GM06990 (cell line): ENCODE measurements around the gene TIGIT.

Experiments used
- DNase-seq: peaks from one replicate; pipeline ENCODE4 v3.0.0-alpha.2; 2011; ENCODE audit not compliant: insufficient read length; ENCODE audit errors: extremely low read depth
- H3K27me3 ChIP-seq: replicated peaks from 2 replicates; pipeline ENCODE4 v1.6.0; 2011; ENCODE audit warnings: low read length; ENCODE audit not compliant: control insufficient read depth, insufficient read depth
- H3K36me3 ChIP-seq: 2 replicates; pipeline ENCODE4 v1.5.1; 2011; ENCODE audit warnings: low read length; ENCODE audit not compliant: control insufficient read depth, insufficient read depth
- H3K4me3 ChIP-seq: replicated peaks from 2 replicates; pipeline ENCODE4 v1.5.1; 2011; ENCODE audit warnings: low read depth, mild to moderate bottlenecking, control low read depth, low read length
- CTCF ChIP-seq: IDR thresholded peaks from 2 replicates; pipeline ENCODE4 v1.5.1; 2011; ENCODE audit warnings: low read length, control low read depth, mild to moderate bottlenecking, inconsistent platforms; ENCODE audit not compliant: insufficient read depth, poor library complexity, severe bottlenecking

TIGIT gene

GRCh38 chr3:114327665-114328064, 33.8 kb downstream of the TIGIT start:
- no peak for TF ChIP-seq CTCF
- no peaks in the 10 kb centered on the region for H3K27me3 ChIP-seq
- H3K4me3 ChIP-seq: no peak overlapping the region
- DNase-seq: no peak
- no peaks in the 10 kb centered on the region for H3K36me3 ChIP-seq

GRCh38 chr3:114328345-114328744, 34.5 kb downstream of the TIGIT start:
- no peak for TF ChIP-seq CTCF
- Histone ChIP-seq H3K4me3 (no peak overlapping the region), H3K27me3 (no peaks in the 10 kb centered on the region), H3K36me3 (no peaks in the 10 kb centered on the region)
- DNase-seq: no peak

GRCh38 chr3:114329823-114330222, 36.0 kb downstream of the TIGIT start:
- TF ChIP-seq CTCF: no peak
- Histone ChIP-seq H3K36me3 (no peaks in the 10 kb centered on the region), H3K27me3 (no peaks in the 10 kb centered on the region), H3K4me3 (no peak overlapping the region)
- no peak for DNase-seq

GRCh38 chr3:114331007-114331406, 37.2 kb downstream of the TIGIT start:
- TF ChIP-seq CTCF: no peak
- Histone ChIP-seq H3K4me3 (no peak overlapping the region), H3K36me3 (no peaks in the 10 kb centered on the region), H3K27me3 (no peaks in the 10 kb centered on the region)
- DNase-seq: no peak

- TF ChIP-seq CTCF: no peak
- H3K4me3 ChIP-seq: no peak overlapping the region
- H3K36me3 ChIP-seq: no peaks in the 10 kb centered on the region
- no peaks in the 10 kb centered on the region for H3K27me3 ChIP-seq
- no peak for DNase-seq
Measured at GRCh38 chr3:114331710-114332109, 37.9 kb downstream of the TIGIT start.
